CD14-positive monocyte (primary cell): ENCODE measurements around the gene IL18R1. TPM values are rescaled to one million over a fixed set of nuclear protein-coding genes. Genes with fewer than 3 reads are reported as not detected.

ENCODE experiments used
- DNase-seq, 3 donors: peaks; one replicate each; pipeline ENCODE4 v3.0.0-alpha.2; 2011 to 2022
- H2AFZ ChIP-seq: 2 replicates; pipeline ENCODE4 v1.6.0; 2012; ENCODE audit warnings: mild to moderate bottlenecking, low read depth, low read length, inconsistent platforms; ENCODE audit not compliant: insufficient read depth, poor library complexity, severe bottlenecking
- H3K27ac ChIP-seq, 2 donors: 1 replicate in 1 of 2; 2 replicates in 1 of 2; pipeline ENCODE4 v1.5.1; 2012 to 2013; ENCODE audit warnings: low read length in 2 of 2, control low read depth in 1 of 2, inconsistent platforms in 1 of 2, low read depth in 1 of 2, mild to moderate bottlenecking in 1 of 2
- H3K27me3 ChIP-seq, 2 donors: one replicate each; pipeline versions ENCODE4 v1.6.0 to v1.6.1; 2011 to 2013; ENCODE audit warnings: low read length in 2 of 2; ENCODE audit not compliant: control insufficient read depth in 2 of 2, insufficient read depth in 2 of 2
- H3K36me3 ChIP-seq, 2 donors: replicated peaks in 1 of 2; 1 replicate in 1 of 2; 2 replicates in 1 of 2; pipeline versions ENCODE4 v1.5.1 to v1.6.1; 2012 to 2013; ENCODE audit warnings: low read length in 2 of 2, control low read depth in 1 of 2, inconsistent platforms in 1 of 2, mild to moderate bottlenecking in 1 of 2; ENCODE audit not compliant: insufficient read depth in 2 of 2, control insufficient read depth in 1 of 2
- H3K4me1 ChIP-seq, 2 donors: 1 replicate in 1 of 2; 2 replicates in 1 of 2; pipeline versions ENCODE4 v1.5.1 to v1.6.1; 2012 to 2013; ENCODE audit warnings: low read length in 2 of 2, control low read depth in 1 of 2, inconsistent platforms in 1 of 2, mild to moderate bottlenecking in 1 of 2, moderate library complexity in 1 of 2; ENCODE audit not compliant: insufficient read depth in 2 of 2, control insufficient read depth in 1 of 2
- H3K4me2 ChIP-seq: replicated peaks from 2 replicates; pipeline ENCODE3; 2012; ENCODE audit warnings: low read length, moderate library complexity, mild to moderate bottlenecking; ENCODE audit not compliant: poor library complexity, severe bottlenecking; ENCODE audit errors: extremely low read depth
- H3K4me3 ChIP-seq, 3 experiments: fragments of 200-600 bp in 1 of 3; sonication (generic) in 1 of 3; replicated peaks in 1 of 3; 1 replicate in 2 of 3; 2 replicates in 1 of 3; pipeline ENCODE4 v1.5.1; 2011 to 2013; ENCODE audit warnings: low read length in 3 of 3, mild to moderate bottlenecking in 3 of 3, control low read depth in 2 of 3, low read depth in 2 of 3, inconsistent platforms in 1 of 3, moderate library complexity in 1 of 3
- H3K79me2 ChIP-seq: 2 replicates; pipeline ENCODE4 v1.6.0; 2012; ENCODE audit warnings: mild to moderate bottlenecking, control low read depth, inconsistent platforms, low read length, moderate library complexity; ENCODE audit not compliant: insufficient read depth
- H3K9ac ChIP-seq: 2 replicates; pipeline ENCODE4 v1.6.0; 2017; ENCODE audit warnings: low read length, mild to moderate bottlenecking; ENCODE audit not compliant: insufficient read depth, poor library complexity, severe bottlenecking
- H3K9me3 ChIP-seq, 2 donors: replicated peaks in 1 of 2; 1 replicate in 1 of 2; 2 replicates in 1 of 2; pipeline versions ENCODE4 v1.5.1 to v1.6.1; 2012 to 2013; ENCODE audit warnings: low read length in 2 of 2, control low read depth in 1 of 2; ENCODE audit not compliant: control insufficient read depth in 1 of 2, insufficient read depth in 1 of 2
- H4K20me1 ChIP-seq: 2 replicates; pipeline ENCODE4 v1.6.0; 2012; ENCODE audit warnings: mild to moderate bottlenecking, low read length, control low read depth, moderate library complexity; ENCODE audit not compliant: insufficient read depth
- H3K27ac Mint-ChIP-seq, 7 donors: one replicate each; pipeline ENCODE4 v1.8.0; 2020; ENCODE audit warnings: mild to moderate bottlenecking in 7 of 7, mixed read lengths in 7 of 7, moderate library complexity in 6 of 7, inconsistent platforms in 2 of 7
- H3K27me3 Mint-ChIP-seq, 3 donors: one replicate each; pipeline ENCODE4 v1.8.0; 2021 to 2022; ENCODE audit warnings: low read depth in 3 of 3, mild to moderate bottlenecking in 3 of 3, mixed read lengths in 3 of 3, moderate library complexity in 3 of 3, inconsistent platforms in 1 of 3
- H3K36me3 Mint-ChIP-seq, 2 donors: one replicate each; pipeline ENCODE4 v1.8.0; 2020; ENCODE audit warnings: mixed read lengths in 2 of 2, inconsistent platforms in 1 of 2, mild to moderate bottlenecking in 1 of 2
- H3K4me1 Mint-ChIP-seq: one replicate; pipeline ENCODE4 v1.8.0; 2020; ENCODE audit warnings: mild to moderate bottlenecking, mixed read lengths
- H3K4me3 Mint-ChIP-seq, 2 donors: one replicate each; pipeline ENCODE4 v1.8.0; 2020; ENCODE audit warnings: mild to moderate bottlenecking in 2 of 2, mixed read lengths in 2 of 2, moderate library complexity in 1 of 2
- H3K9me3 Mint-ChIP-seq, 7 donors: one replicate each; pipeline ENCODE4 v1.8.0; 2020 to 2022; ENCODE audit warnings: mixed read lengths in 7 of 7, mild to moderate bottlenecking in 6 of 7, moderate library complexity in 6 of 7, inconsistent platforms in 2 of 7
- CTCF ChIP-seq: fragments of 200-600 bp; IDR thresholded peaks from one replicate; pipeline ENCODE4 v1.8.0; 2022; ENCODE audit warnings: antibody characterized with exemption, mild to moderate bottlenecking
- WGBS: methylation state at CpG from one replicate; pipeline ENCODE4 v1.1.5; 2013; ENCODE audit warnings: missing lambda C conversion rate; ENCODE audit not compliant: insufficient coverage; 5-methylcytosine and 5-hydroxymethylcytosine counted together
- intact Hi-C, 2 donors: fragments of 100-400 bp; cut with micrococcal nuclease; formaldehyde crosslinking; loops; one replicate each; pipeline versions ENCODE4 v1.15.0 to v1.15.1; 2023
- polyA plus RNA-seq, 3 donors: library from polyadenylated mRNA; depleted of rRNA in 1 of 3; unstranded in 2 of 3; stranded (reverse) in 1 of 3; fragments of 300-500 nt in 2 of 3; fragments of >200 nt in 1 of 3; fragmentation: Illumina TruSeq in 2 of 3; gene quantifications; 1 replicate in 2 of 3; 2 replicates in 1 of 3; pipeline ENCODE4 v1.2.3, GENCODE V29; 2012 to 2021

The IL18R1 gene
- polyA plus RNA-seq, 3 donors: 0.03 to 0.15 (median 0.11) TPM

GRCh38 chr2:102428573-102428972 lies 73.0 kb downstream of the IL18R1 start:
- no peak for DNase-seq
- H3K4me3 ChIP-seq: no peak overlapping the region
- Mint-ChIP-seq H3K9me3 (peaks cover 0 to 2% (median 0%) of the 10 kb centered on the region in 7 donors), H3K27ac (no peak overlapping the region), H3K4me1 (peaks cover 26% of the 10 kb centered on the region), H3K27me3 (peaks cover 0 to 1% (median 0%) of the 10 kb centered on the region in 3 donors), H3K4me3 (no peak overlapping the region), H3K36me3 (no peaks in the 10 kb centered on the region)
- H3K4me1 ChIP-seq: peaks cover 19 to 24% of the 10 kb centered on the region in 2 donors
- no peaks in the 10 kb centered on the region for H3K27me3 ChIP-seq
- H3K9me3 ChIP-seq: no peaks in the 10 kb centered on the region
- no peak overlapping the region for H3K4me2 ChIP-seq
- H3K79me2 ChIP-seq: no peaks in the 10 kb centered on the region
- no peak overlapping the region for H3K27ac ChIP-seq
- WGBS: no CpG with 5 or more reads among the region's 2 CpGs
- TF ChIP-seq CTCF: no peak
- H2AFZ ChIP-seq: no peak overlapping the region
- H4K20me1 ChIP-seq: no peaks in the 10 kb centered on the region
- no peaks in the 10 kb centered on the region for H3K36me3 ChIP-seq
- intact Hi-C loops: no loop called here
- H3K9ac ChIP-seq: no peak overlapping the region

GRCh38 chr2:102432386-102432785 lies 76.8 kb downstream of the IL18R1 start:
- Histone ChIP-seq H3K36me3 (no peaks in the 10 kb centered on the region), H3K79me2 (no peaks in the 10 kb centered on the region), H3K4me1 (peaks cover 12 to 13% of the 10 kb centered on the region in 2 donors), H2AFZ (no peak overlapping the region), H3K27ac (no peak overlapping the region), H3K4me3 (no peak overlapping the region), H3K27me3 (no peaks in the 10 kb centered on the region), H3K4me2 (no peak overlapping the region), H3K9ac (no peak overlapping the region), H4K20me1 (no peaks in the 10 kb centered on the region), H3K9me3 (no peaks in the 10 kb centered on the region)
- Mint-ChIP-seq H3K36me3 (no peaks in the 10 kb centered on the region), H3K4me1 (peaks cover 27% of the 10 kb centered on the region), H3K9me3 (peaks cover 0 to 2% (median 0%) of the 10 kb centered on the region in 7 donors), H3K27me3 (no peaks in the 10 kb centered on the region), H3K4me3 (no peak overlapping the region), H3K27ac (no peak overlapping the region)
- TF ChIP-seq CTCF: no peak
- intact Hi-C loops: no loop called here
- 83% methylated on average over 1 of the region's 2 CpGs for WGBS
- DNase-seq: no peak
